Colonic mucosa (tissue), 4 donors: ENCODE data around the gene SPOPL. TPM values are rescaled to one million over a fixed set of nuclear protein-coding genes. Genes with fewer than 3 reads are reported as not detected.
"Not testable (repeated sequence)": the region's sequence is repeated elsewhere in the genome, so short reads cannot be mapped to it uniquely, and the experiment has no call there.

ENCODE experiments used
- DNase-seq: peaks from one replicate; pipeline ENCODE4 v3.0.0-alpha.2; 2020
- H3K27ac ChIP-seq: fragments of 200-600 bp; one replicate; pipeline ENCODE4 v1.8.0; 2021
- H3K27me3 ChIP-seq: fragments of 200-600 bp; one replicate; pipeline ENCODE4 v1.8.0; 2021
- H3K36me3 ChIP-seq: fragments of 200-600 bp; one replicate; pipeline ENCODE4 v1.8.0; 2021
- H3K4me1 ChIP-seq: fragments of 200-600 bp; one replicate; pipeline ENCODE4 v1.8.0; 2021; ENCODE audit warnings: mild to moderate bottlenecking
- H3K4me3 ChIP-seq: fragments of 200-600 bp; one replicate; pipeline ENCODE4 v1.8.0; 2021
- H3K9ac ChIP-seq, 2 donors: one replicate each; pipeline ENCODE4 v1.7.0; 2013; ENCODE audit warnings: control low read depth in 2 of 2, low read depth in 2 of 2, low read length in 2 of 2
- H3K9me3 ChIP-seq: fragments of 200-600 bp; one replicate; pipeline ENCODE4 v1.8.0; 2021
- intact Hi-C: fragments of 100-400 bp; cut with DNase I; formaldehyde crosslinking; loops from one replicate; pipeline ENCODE4 v1.14.1; 2022
- total RNA-seq, 2 donors: library from RNA; stranded (reverse); fragmentation: NEBNext Ultra II Directional in 1 of 2; extraction: Animal tissue kit (Norgen Biotek cat#: 25700) in 1 of 2; gene quantifications; one replicate each; pipeline ENCODE4 v1.2.1, GENCODE V29; 2021
- TF ChIP-seq, protein P1 (sequence below): fragments of 200-600 bp; IDR thresholded peaks from one replicate; pipeline ENCODE4 v1.8.0; 2022; ENCODE audit warnings: antibody characterized with exemption, mild to moderate bottlenecking
- donor health status: healthy.
- donor health status: DM: no; HTN: no; CAD: no.
- donor health status: DM: no; HTN: no; CAD: no.

The SPOPL gene
- total RNA-seq, 2 donors from 2014 or later: 23.5 to 38.0 TPM

DNA sequence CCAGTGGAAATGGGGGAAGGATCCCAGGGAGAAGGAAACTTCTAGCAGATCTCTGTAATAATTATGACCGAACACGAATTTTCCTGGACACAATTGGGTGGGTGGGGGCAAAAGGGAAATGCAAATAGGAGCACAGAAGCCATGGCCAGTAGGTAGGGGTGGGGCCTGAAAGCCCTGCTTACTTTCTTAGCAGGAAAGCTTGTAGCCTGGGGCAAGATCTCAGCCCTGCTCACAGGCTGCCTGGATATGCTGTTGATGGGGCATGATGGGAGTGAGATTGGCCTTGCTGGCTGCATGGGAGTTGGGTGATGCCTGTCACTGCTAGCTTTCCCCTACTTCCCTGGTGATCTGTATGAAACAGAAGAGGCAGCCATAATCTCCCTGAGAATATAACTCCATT lies 45.9 kb upstream of the SPOPL start:
- H3K9me3 ChIP-seq: no peaks in the 10 kb centered on the region
- H3K36me3 ChIP-seq: no peaks in the 10 kb centered on the region
- intact Hi-C loops: no loop called here
- TF ChIP-seq, protein P1, sequence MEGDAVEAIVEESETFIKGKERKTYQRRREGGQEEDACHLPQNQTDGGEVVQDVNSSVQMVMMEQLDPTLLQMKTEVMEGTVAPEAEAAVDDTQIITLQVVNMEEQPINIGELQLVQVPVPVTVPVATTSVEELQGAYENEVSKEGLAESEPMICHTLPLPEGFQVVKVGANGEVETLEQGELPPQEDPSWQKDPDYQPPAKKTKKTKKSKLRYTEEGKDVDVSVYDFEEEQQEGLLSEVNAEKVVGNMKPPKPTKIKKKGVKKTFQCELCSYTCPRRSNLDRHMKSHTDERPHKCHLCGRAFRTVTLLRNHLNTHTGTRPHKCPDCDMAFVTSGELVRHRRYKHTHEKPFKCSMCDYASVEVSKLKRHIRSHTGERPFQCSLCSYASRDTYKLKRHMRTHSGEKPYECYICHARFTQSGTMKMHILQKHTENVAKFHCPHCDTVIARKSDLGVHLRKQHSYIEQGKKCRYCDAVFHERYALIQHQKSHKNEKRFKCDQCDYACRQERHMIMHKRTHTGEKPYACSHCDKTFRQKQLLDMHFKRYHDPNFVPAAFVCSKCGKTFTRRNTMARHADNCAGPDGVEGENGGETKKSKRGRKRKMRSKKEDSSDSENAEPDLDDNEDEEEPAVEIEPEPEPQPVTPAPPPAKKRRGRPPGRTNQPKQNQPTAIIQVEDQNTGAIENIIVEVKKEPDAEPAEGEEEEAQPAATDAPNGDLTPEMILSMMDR: no peak
- no peaks in the 10 kb centered on the region for H3K4me1 ChIP-seq
- H3K9ac ChIP-seq: no peak overlapping the region
- DNase-seq: no peak
- no peak overlapping the region for H3K27ac ChIP-seq
- no peaks in the 10 kb centered on the region for H3K27me3 ChIP-seq
- no peak overlapping the region for H3K4me3 ChIP-seq

DNA sequence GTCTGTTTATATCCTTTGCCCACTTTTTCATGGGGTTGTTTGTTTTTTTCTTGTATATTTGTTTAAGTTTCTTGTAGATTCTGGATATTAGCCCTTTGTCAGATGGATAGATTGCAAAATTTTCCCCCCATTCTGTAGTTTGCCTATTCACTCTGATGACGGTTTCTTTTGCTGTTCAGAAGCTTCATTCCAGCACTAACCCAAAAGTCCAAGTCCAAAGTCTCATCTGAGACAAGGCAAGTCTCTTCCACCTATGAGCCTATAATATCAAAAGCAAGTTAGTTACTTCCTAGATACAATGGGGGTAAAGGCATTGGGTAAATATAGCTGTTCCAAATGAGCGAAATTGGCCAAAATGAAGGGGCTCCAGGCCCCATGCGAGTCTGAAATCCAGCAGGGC lies 38.9 kb upstream of the SPOPL start:
- H3K4me1 ChIP-seq: not testable (repeated sequence)

DNA sequence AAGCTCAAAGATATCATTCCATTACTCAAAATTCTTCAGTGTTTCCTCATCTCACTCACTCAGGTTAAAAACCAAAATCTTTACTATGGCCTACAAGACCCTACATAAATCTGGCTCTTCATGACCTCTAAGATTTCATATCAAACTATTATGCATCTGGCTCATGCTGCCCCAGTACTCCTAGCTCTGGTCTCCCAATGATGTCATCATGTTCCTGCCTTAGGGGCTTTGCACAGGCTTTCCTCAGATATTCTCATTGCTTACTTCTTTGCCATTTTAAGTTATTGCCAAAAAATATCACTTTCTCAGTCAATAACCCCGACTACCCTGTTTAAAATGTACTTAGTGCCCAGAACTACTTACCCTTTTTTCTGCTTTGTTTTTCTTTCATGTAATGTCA lies 33.0 kb upstream of the SPOPL start:
- Histone ChIP-seq H3K9me3 (no peaks in the 10 kb centered on the region), H3K27ac (no peak overlapping the region), H3K4me3 (no peak overlapping the region), H3K9ac (no peak overlapping the region), H3K4me1 (no peaks in the 10 kb centered on the region), H3K27me3 (no peaks in the 10 kb centered on the region), H3K36me3 (no peaks in the 10 kb centered on the region)
- no peak for DNase-seq
- intact Hi-C loops: no loop called here
- TF ChIP-seq, protein P1: no peak

More for the DNA sequence above, 38.9 kb upstream of the SPOPL start:
- H3K9ac ChIP-seq, DNase-seq, H3K9me3 ChIP-seq, H3K36me3 ChIP-seq, H3K27me3 ChIP-seq, intact Hi-C loops, H3K27ac ChIP-seq, H3K4me3 ChIP-seq: not testable (repeated sequence)

DNA sequence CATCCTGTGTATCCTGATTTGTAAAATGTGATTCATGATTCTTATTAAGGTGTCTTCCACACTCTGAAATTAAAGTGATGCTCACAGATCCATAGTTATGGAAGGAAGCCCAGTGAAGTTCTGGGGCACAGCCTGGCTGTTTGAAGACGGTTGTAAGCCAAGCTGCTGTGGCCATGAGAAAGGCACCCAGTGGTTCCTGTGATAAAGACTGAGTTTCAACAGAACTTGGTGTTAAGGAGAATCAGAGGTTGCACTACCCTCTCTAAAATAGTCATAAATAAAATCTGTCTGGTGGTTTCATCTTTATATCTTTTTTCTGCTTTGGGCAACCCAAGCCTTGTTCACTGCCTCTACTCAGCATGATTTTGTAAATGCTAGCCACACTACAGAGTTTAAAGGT lies 32.2 kb upstream of the SPOPL start:
- no peaks in the 10 kb centered on the region for H3K36me3 ChIP-seq
- TF ChIP-seq, protein P1: no peak
- intact Hi-C loops: no loop called here
- no peak overlapping the region for H3K27ac ChIP-seq
- H3K9ac ChIP-seq: no peak overlapping the region
- H3K4me1 ChIP-seq: no peaks in the 10 kb centered on the region
- H3K9me3 ChIP-seq: no peaks in the 10 kb centered on the region
- no peaks in the 10 kb centered on the region for H3K27me3 ChIP-seq
- DNase-seq: no peak
- H3K4me3 ChIP-seq: no peak overlapping the region

DNA sequence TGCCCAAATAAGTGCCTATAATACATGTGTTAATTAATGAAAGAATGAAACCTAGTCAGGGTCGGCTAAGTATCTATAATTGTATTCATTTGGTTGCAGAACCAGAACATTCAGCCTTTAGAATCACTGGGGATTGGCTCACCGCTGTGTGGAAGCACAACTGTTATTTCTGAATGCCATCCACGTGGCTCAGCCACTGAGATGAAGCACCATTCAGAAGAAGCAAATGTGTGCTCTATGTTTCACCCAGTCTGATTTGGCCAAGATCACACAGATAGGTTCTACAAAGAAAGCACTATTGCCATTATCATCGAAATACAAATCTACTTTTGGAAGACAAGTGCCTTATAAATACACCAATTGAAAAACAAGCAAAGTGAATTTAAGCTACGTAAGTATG lies 30.6 kb upstream of the SPOPL start:
- H3K4me3 ChIP-seq: no peak overlapping the region
- no peak overlapping the region for H3K9ac ChIP-seq
- intact Hi-C loops: no loop called here
- no peak overlapping the region for H3K27ac ChIP-seq
- H3K9me3 ChIP-seq: no peaks in the 10 kb centered on the region
- H3K4me1 ChIP-seq: no peaks in the 10 kb centered on the region
- TF ChIP-seq, protein P1: no peak
- no peaks in the 10 kb centered on the region for H3K27me3 ChIP-seq
- H3K36me3 ChIP-seq: no peaks in the 10 kb centered on the region
- no peak for DNase-seq

DNA sequence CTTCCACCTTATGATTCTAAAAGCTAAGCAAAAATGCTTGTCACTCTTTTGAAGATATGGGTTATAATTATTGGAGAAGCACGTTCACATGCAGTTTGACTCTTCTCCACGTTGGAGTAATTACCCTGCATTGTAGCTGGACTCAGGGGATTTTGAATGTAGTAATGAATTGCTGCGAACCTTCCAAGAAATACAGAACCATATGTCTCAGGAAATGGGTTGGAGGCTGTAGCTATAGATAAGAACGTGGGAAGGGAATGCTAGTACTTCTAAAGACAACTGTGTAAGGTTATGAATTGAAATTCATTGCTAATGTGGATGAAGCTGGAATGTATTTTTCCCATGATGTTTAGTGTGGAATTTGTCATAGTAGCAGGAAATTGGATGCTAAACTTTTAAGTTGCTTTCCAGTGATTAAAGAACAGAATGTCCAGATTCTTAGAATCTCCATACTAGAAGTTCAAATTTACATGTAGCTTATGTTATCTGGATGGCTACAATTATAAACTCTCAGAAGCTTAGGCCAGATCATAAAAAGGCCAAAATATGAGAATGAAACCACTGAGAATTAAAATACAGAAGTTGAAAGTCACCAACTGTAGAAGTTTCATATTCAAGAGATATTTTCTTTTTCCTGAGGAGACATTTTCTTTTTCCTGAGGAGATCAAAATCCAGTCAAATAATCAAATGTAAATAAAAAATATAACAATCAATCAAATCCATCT lies 27.3 kb upstream of the SPOPL start:
- H3K4me3 ChIP-seq: no peak overlapping the region
- DNase-seq: no peak
- no peak overlapping the region for H3K27ac ChIP-seq
- H3K9me3 ChIP-seq: no peaks in the 10 kb centered on the region
- TF ChIP-seq, protein P1: no peak
- no peaks in the 10 kb centered on the region for H3K27me3 ChIP-seq
- no peaks in the 10 kb centered on the region for H3K4me1 ChIP-seq
- H3K36me3 ChIP-seq: no peaks in the 10 kb centered on the region
- intact Hi-C loops: no loop called here
- no peak overlapping the region for H3K9ac ChIP-seq
